Heart right ventricle (tissue), 16 donors: Measurements from ENCODE around the gene USP20. TPM values are rescaled to one million over a fixed set of nuclear protein-coding genes. Genes with fewer than 3 reads are reported as not detected.
"Not testable (repeated sequence)": the region's sequence is repeated elsewhere in the genome, so short reads cannot be mapped to it uniquely, and the experiment has no call there.

Experiments used
- ATAC-seq, 8 donors: fragments of 200-7000 bp; cut with Tn5 transposase; one replicate each; pipeline ENCODE4 v1.9.1; 2020; ENCODE audit warnings: mild to moderate bottlenecking in 8 of 8, moderate library complexity in 8 of 8, moderate number of reproducible peaks in 1 of 8
- DNase-seq, 2 donors: peaks; one replicate each; pipeline ENCODE4 v3.0.0-alpha.2; 2020
- H3K27ac ChIP-seq, 10 donors: fragments of 200-600 bp; sonication (generic) in 2 of 10; one replicate each; pipeline versions ENCODE4 v1.5.0 to v1.8.0; 2020 to 2022; ENCODE audit warnings: mild to moderate bottlenecking in 3 of 10
- H3K27me3 ChIP-seq, 7 donors: fragments of 200-600 bp; one replicate each; pipeline ENCODE4 v1.8.0; 2021 to 2022; ENCODE audit warnings: mild to moderate bottlenecking in 2 of 7
- H3K36me3 ChIP-seq, 9 donors: fragments of 200-600 bp; sonication (generic) in 1 of 9; one replicate each; pipeline versions ENCODE4 v1.5.0 to v1.8.0; 2020 to 2022; ENCODE audit warnings: mild to moderate bottlenecking in 2 of 9
- H3K4me1 ChIP-seq, 9 donors: fragments of 200-600 bp; sonication (generic) in 1 of 9; one replicate each; pipeline versions ENCODE4 v1.5.0 to v1.8.0; 2020 to 2022; ENCODE audit warnings: mild to moderate bottlenecking in 4 of 9
- H3K4me3 ChIP-seq, 10 donors: fragments of 200-600 bp; sonication (generic) in 2 of 10; one replicate each; pipeline versions ENCODE4 v1.5.0 to v1.8.0; 2020 to 2022; ENCODE audit warnings: mild to moderate bottlenecking in 7 of 10, moderate library complexity in 2 of 10
- H3K9me3 ChIP-seq, 11 donors: fragments of 200-600 bp in 10 of 11; sonication (generic) in 2 of 11; one replicate each; pipeline versions ENCODE4 v1.5.0 to v1.8.0; 2013 to 2022; ENCODE audit warnings: mild to moderate bottlenecking in 2 of 11, control low read depth in 1 of 11, moderate library complexity in 1 of 11
- CTCF ChIP-seq, 9 donors: fragments of 200-600 bp; sonication (generic) in 2 of 9; IDR thresholded peaks; one replicate each; pipeline versions ENCODE4 v1.5.0 to v1.8.0; 2021 to 2022; ENCODE audit warnings: antibody characterized with exemption in 9 of 9, mild to moderate bottlenecking in 5 of 9, moderate library complexity in 1 of 9
- WGBS, 2 donors: extraction: QIAGEN DNeasy Blood & Tissue Kit; methylation state at CpG; one replicate each; pipeline ENCODE4 v1.1.7; 2013; ENCODE audit warnings: inconsistent platforms in 1 of 2; 5-methylcytosine and 5-hydroxymethylcytosine counted together
- intact Hi-C, 10 donors: fragments of 100-400 bp; cut with DNase I; formaldehyde crosslinking; loops; one replicate each; pipeline versions ENCODE4 v1.11.1 to v1.14.2; 2022
- polyA plus RNA-seq, 2 donors: library from polyadenylated mRNA; stranded (reverse); fragments of 200-250 nt; gene quantifications; one replicate each; pipeline ENCODE4 v1.2.3, GENCODE V29; 2013
- total RNA-seq, 10 donors: library from RNA; stranded (reverse); fragmentation: NEBNext Ultra II Directional in 3 of 10; extraction: Animal tissue kit (Norgen Biotek cat#: 25700) in 3 of 10; gene quantifications; one replicate each; pipeline versions ENCODE4 v1.2.1 to v1.2.4, GENCODE V29; 2021 to 2023
- donor health status: Arrhythmogenic right ventricular cardiomyopathy.
- donor health status: ischemic (EF 13 %, LVEDD 7.1; RV severe dilation, severe dysfunction).
- donor health status: healthy with polysubstance abuse.
- donor health status: DM: no; HTN: yes; CAD: no.
- donor health status: DM: no; HTN: no; CAD: no.
- donor health status: ischemic (EF 25% LVEDD 6.9; RV normal size, moderate dysfunction).
- donor health status: ischemic (EF 25% LVEDD 5.7; RV mildly dilated, moderate dysfunction).
- donor health status: healthy.
- donor health status: DM: yes; HTN: yes; CAD: no.
- donor health status: Ischemic cardiomyopathy.
- donor health status: ischemic (EF 35%, LVEDD 5.7; RV mildly dilated, moderate dysfunction).
- donor health status: nonischemic (EF 11% LVEDD 7.7; RV severe dilation, severe dysfunction).
- donor health status: DM: yes; HTN: yes; CAD: no.
- donor health status: PGD.
- donor health status: ischemic (EF 29% LVEDD 5.4; RV normal size, mild dysfunction).
- donor health status: nonischemic (EF 23%, LVEDD 6.1; RV moderate dilation, normal function).

The USP20 gene
- total and polyA plus RNA-seq, 12 donors = 10.9 to 16.8 (median 12.5) TPM

GRCh38 chr9:129888293-129889121 is 53.2 kb downstream of the USP20 start:
- ATAC-seq (peak in 6 of 8 donors; percentile 3 to 26 (median 22)), DNase-seq (peak; percentile 43)
- peak overlapping the region; percentile 20 to 58 (median 39) for H3K4me3 ChIP-seq
- H3K9me3 ChIP-seq = no peaks in the 10 kb centered on the region
- intact Hi-C loops = loop anchor here (5.0 to 10.0 kb wide), 13 partner anchors 44 to 354 kb away; partner anchors contain the start of genes FNBP1 (in 4 of the 10) and GPR107 (in 2 of the 10)
- 55 to 60% methylated on average over 29 of the region's 29 CpGs for WGBS, 2 donors
- no peak for TF ChIP-seq CTCF (IDR thresholded peaks at IDR 0.05)
- peak overlapping the region; percentile 25 to 92 (median 80) for H3K27ac ChIP-seq
- H3K36me3 ChIP-seq = peaks cover 0 to 35% (median 0%) of the 10 kb centered on the region in 9 donors
- no peaks in the 10 kb centered on the region for H3K27me3 ChIP-seq
- H3K4me1 ChIP-seq = peaks cover 5 to 96% (median 42%) of the 10 kb centered on the region in 9 donors

- no peak for TF ChIP-seq CTCF (IDR thresholded peaks at IDR 0.05)
Measured at GRCh38 chr9:129889122-129889940, 54.1 kb downstream of the USP20 start.

GRCh38 chr9:129889941-129890717 is 54.9 kb downstream of the USP20 start:
- intact Hi-C loops = loop anchor here (5.0 to 10.0 kb wide), 13 partner anchors 42 to 352 kb away; partner anchors contain the start of genes FNBP1 (in 4 of the 10) and GPR107 (in 2 of the 10)
- no peak for TF ChIP-seq CTCF (IDR thresholded peaks at IDR 0.05)
- H3K27ac ChIP-seq = peak overlapping the region in 7 of 10 donors; percentile 10 to 89 (median 22)
- H3K4me3 ChIP-seq = peak overlapping the region in 1 of 10 donors; percentile 37
- no peaks in the 10 kb centered on the region for H3K9me3 ChIP-seq
- H3K4me1 ChIP-seq = peaks cover 0 to 80% (median 27%) of the 10 kb centered on the region in 9 donors
- WGBS, 2 donors = 77 to 81% methylated on average over 37 of the region's 37 CpGs
- DNase-seq (no peak), ATAC-seq (no peak)
- H3K27me3 ChIP-seq = no peaks in the 10 kb centered on the region
- H3K36me3 ChIP-seq = peaks cover 0 to 49% (median 3%) of the 10 kb centered on the region in 9 donors

More at GRCh38 chr9:129889122-129889940, 54.1 kb downstream of the USP20 start:
- peaks cover 0 to 41% (median 0%) of the 10 kb centered on the region in 9 donors for H3K36me3 ChIP-seq
- intact Hi-C loops = loop anchor here (5.0 to 10.0 kb wide), 13 partner anchors 43 to 353 kb away; partner anchors contain the start of genes FNBP1 (in 4 of the 10) and GPR107 (in 2 of the 10)
- WGBS, 2 donors = 90 to 91% methylated on average over 29 to 31 of the region's 31 CpGs
- ATAC-seq (no peak), DNase-seq (no peak)
- H3K4me3 ChIP-seq = peak overlapping the region in 1 of 10 donors; percentile 49
- no peaks in the 10 kb centered on the region for H3K9me3 ChIP-seq
- peak overlapping the region in 7 of 10 donors; percentile 75 to 92 (median 84) for H3K27ac ChIP-seq
- H3K27me3 ChIP-seq = no peaks in the 10 kb centered on the region
- H3K4me1 ChIP-seq = peaks cover 0 to 88% (median 35%) of the 10 kb centered on the region in 9 donors

- 89% methylated on average over 14 of the region's 14 CpGs for WGBS, 2 donors
- peaks cover 0 to 56% (median 10%) of the 10 kb centered on the region in 9 donors for H3K36me3 ChIP-seq
- H3K4me3 ChIP-seq = peak overlapping the region in 1 of 10 donors; percentile 37
- H3K27me3 ChIP-seq, H3K9me3 ChIP-seq, DNase-seq, ATAC-seq, intact Hi-C loops: not testable (repeated sequence)
- H3K27ac ChIP-seq = peak overlapping the region in 6 of 10 donors; percentile 10 to 89 (median 18)
- peaks cover 0 to 73% (median 20%) of the 10 kb centered on the region in 9 donors for H3K4me1 ChIP-seq
Measured at GRCh38 chr9:129890718-129891299, 55.6 kb downstream of the USP20 start.
